Caco-2 (cell line): ENCODE measurements around the gene PKD1. TPM values are rescaled to one million over a fixed set of nuclear protein-coding genes. Genes with fewer than 3 reads are reported as not detected.

Experiments
- BruUV-seq: library from RNA; stranded (reverse); fragments of 400-500 nt; replicated peaks from 2 replicates; lab custom pipeline; 2021; lab: Mats Ljungman, UMichigan
- CTCF ChIA-PET: fragments of 300-600 bp; sonication (Branson Sonifier 250); formaldehyde crosslinking; loops from one replicate; lab custom pipeline; 2022; ENCODE audit warnings: antibody characterized with exemption; lab: Charles Lee
- POLR2A ChIA-PET: fragments of 300-600 bp; sonication (Branson Sonifier 250); formaldehyde crosslinking; loops from one replicate; lab custom pipeline; 2022; ENCODE audit warnings: antibody characterized with exemption; lab: Charles Lee
- DNase-seq, 2 experiments: peaks; one replicate each; pipeline versions ENCODE4 v3.0.0 to v3.0.0-alpha.2; 2020 to 2022
- H3K27me3 ChIP-seq: replicated peaks from 2 replicates; pipeline ENCODE4 v1.6.0; 2011; ENCODE audit warnings: low read length; ENCODE audit not compliant: control insufficient read depth, insufficient read depth
- H3K36me3 ChIP-seq: 2 replicates; pipeline ENCODE4 v1.5.1; 2011; ENCODE audit warnings: low read length; ENCODE audit not compliant: control insufficient read depth, insufficient read depth
- H3K4me1 ChIP-seq: fragments of 250-450 bp; sonication (Bioruptor Pico); 2 replicates; pipeline ENCODE4 v1.5.1; 2020; ENCODE audit warnings: mild to moderate bottlenecking
- H3K4me3 ChIP-seq: 2 replicates; pipeline ENCODE4 v1.5.1; 2011; ENCODE audit warnings: low read depth, mild to moderate bottlenecking, control low read depth, low read length
- H3K9me3 ChIP-seq: fragments of 250-450 bp; sonication (Bioruptor Pico); 2 replicates; pipeline ENCODE4 v1.5.1; 2020; ENCODE audit warnings: mild to moderate bottlenecking, moderate library complexity
- H3K27ac Mint-ChIP-seq: one replicate; pipeline ENCODE4 v1.8.0; 2022; ENCODE audit warnings: mixed read lengths; ENCODE audit not compliant: unreplicated experiment
- H3K27me3 Mint-ChIP-seq: one replicate; pipeline ENCODE4 v1.8.0; 2022; ENCODE audit warnings: mixed read lengths; ENCODE audit not compliant: insufficient read depth, unreplicated experiment
- H3K36me3 Mint-ChIP-seq: one replicate; pipeline ENCODE4 v1.8.0; 2022; ENCODE audit warnings: mild to moderate bottlenecking, mixed read lengths; ENCODE audit not compliant: insufficient read depth, unreplicated experiment
- H3K4me1 Mint-ChIP-seq: one replicate; pipeline ENCODE4 v1.8.0; 2022; ENCODE audit warnings: low read depth, mixed read lengths; ENCODE audit not compliant: unreplicated experiment
- H3K4me3 Mint-ChIP-seq: one replicate; pipeline ENCODE4 v1.8.0; 2022; ENCODE audit warnings: mild to moderate bottlenecking, moderate library complexity, mixed read lengths; ENCODE audit not compliant: unreplicated experiment
- H3K9me3 Mint-ChIP-seq: one replicate; pipeline ENCODE4 v1.8.0; 2022; ENCODE audit warnings: mixed read lengths; ENCODE audit not compliant: unreplicated experiment
- intact Hi-C: fragments of 100-400 bp; cut with micrococcal nuclease; formaldehyde crosslinking; loops from one replicate; pipeline ENCODE4 v1.10.0; 2022; ENCODE audit not compliant: unreplicated experiment
- total RNA-seq: library from RNA; stranded (reverse); gene quantifications from 2 replicates; pipeline ENCODE4 v1.2.3, GENCODE V29; 2022
- TF ChIP-seq, protein P1 (sequence below), 2 experiments: fragments of 200-600 bp in 1 of 2; IDR thresholded peaks; 1 replicate in 1 of 2; 2 replicates in 1 of 2; pipeline versions ENCODE4 v1.5.1 to v1.8.0; 2011 to 2022; ENCODE audit warnings: antibody characterized with exemption in 1 of 2, control low read depth in 1 of 2, inconsistent platforms in 1 of 2, low read depth in 1 of 2, low read length in 1 of 2, mild to moderate bottlenecking in 1 of 2, moderate library complexity in 1 of 2; ENCODE audit not compliant: insufficient read depth in 1 of 2, severe bottlenecking in 1 of 2, unreplicated experiment in 1 of 2

The PKD1 gene
- total RNA-seq, 1 experiment from 2014 or later: 70.5 TPM

DNA sequence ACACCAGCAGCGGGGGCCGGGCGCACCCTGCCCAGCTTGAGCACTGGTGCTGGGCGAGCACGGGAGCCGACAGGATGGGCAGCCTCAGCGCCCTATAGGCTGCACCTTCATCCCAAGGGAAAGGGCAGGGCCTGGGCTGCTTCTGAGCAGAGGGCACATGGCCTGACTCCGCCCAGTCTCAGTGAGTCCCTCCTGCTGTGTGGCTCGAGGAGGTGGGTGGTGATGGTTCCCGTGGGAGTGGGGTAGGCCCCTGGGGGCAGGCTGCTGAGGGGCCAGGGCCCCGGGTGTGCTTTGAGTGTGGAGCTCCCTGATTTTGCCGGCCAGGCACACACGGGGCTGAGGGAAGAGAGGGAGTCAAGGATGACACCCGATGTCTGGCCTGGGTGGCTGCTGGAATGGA is 50.0 kb downstream of the PKD1 start:
- DNase-seq: no peak
- no peaks in the 10 kb centered on the region for H3K27me3 ChIP-seq
- POLR2A ChIA-PET: no interaction called here
- peaks cover 6% of the 10 kb centered on the region for H3K4me1 ChIP-seq
- peaks cover 59% of the 10 kb centered on the region for H3K36me3 Mint-ChIP-seq
- H3K4me3 Mint-ChIP-seq: no peak overlapping the region
- H3K4me3 ChIP-seq: no peak overlapping the region
- H3K9me3 ChIP-seq: no peaks in the 10 kb centered on the region
- intact Hi-C loops: no loop called here
- H3K36me3 ChIP-seq: no peaks in the 10 kb centered on the region; the same call in 1 of the 2 replicates
- H3K27me3 Mint-ChIP-seq: no peaks in the 10 kb centered on the region
- no peak overlapping the region for H3K27ac Mint-ChIP-seq
- no peaks in the 10 kb centered on the region for H3K9me3 Mint-ChIP-seq
- H3K4me1 Mint-ChIP-seq: no peaks in the 10 kb centered on the region
- CTCF ChIA-PET: interaction anchor here (1.4 kb wide), 1 partner anchor 55 kb away, joined by 3 read pairs; no protein-coding TSS in a partner anchor
- no TSS peak for BruUV-seq
- TF ChIP-seq, protein P1, sequence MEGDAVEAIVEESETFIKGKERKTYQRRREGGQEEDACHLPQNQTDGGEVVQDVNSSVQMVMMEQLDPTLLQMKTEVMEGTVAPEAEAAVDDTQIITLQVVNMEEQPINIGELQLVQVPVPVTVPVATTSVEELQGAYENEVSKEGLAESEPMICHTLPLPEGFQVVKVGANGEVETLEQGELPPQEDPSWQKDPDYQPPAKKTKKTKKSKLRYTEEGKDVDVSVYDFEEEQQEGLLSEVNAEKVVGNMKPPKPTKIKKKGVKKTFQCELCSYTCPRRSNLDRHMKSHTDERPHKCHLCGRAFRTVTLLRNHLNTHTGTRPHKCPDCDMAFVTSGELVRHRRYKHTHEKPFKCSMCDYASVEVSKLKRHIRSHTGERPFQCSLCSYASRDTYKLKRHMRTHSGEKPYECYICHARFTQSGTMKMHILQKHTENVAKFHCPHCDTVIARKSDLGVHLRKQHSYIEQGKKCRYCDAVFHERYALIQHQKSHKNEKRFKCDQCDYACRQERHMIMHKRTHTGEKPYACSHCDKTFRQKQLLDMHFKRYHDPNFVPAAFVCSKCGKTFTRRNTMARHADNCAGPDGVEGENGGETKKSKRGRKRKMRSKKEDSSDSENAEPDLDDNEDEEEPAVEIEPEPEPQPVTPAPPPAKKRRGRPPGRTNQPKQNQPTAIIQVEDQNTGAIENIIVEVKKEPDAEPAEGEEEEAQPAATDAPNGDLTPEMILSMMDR (IDR thresholded peaks at IDR 0.05; ENCODE audit: insufficient read depth in 1 of 2, low read depth in 1 of 2, low read length in 1 of 2, severe bottlenecking in 1 of 2, unreplicated experiment in 1 of 2): no peak

DNA sequence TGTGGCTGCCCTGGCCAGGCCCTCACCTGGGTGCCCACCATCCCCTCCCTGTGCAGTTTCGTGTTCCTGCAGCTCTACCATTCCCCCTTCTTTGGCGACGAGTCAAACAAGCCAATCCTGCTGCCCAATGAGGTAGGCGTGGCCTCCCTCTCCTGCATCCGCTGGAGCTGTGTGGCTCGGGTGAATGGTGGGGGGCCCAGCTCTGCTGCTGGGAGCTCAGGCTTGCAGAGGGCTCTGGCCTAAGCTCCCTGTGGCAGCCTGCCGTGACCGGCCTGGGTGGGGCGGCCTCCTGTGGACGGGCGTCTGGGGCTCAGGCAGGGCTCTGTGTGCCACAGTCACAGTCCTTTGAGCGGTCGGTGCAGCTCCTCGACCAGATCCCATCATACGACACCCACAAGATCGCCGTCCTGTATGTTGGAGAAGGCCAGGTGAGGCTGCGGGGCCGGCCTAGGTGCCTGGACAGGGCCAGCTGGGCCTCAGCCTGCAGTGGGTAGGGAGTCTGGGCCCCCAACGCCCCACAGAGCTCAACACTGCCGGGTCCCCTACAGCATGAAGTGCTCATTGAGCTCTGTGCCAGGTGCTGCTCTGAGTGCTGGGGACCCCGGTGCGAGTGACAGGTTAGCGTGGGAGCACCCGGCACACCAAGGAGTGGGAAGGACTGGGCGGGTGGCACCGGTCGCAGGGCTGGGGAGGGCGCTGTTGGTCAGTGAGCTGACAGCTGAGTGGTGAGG is 50.6 kb downstream of the PKD1 start:
- no peak overlapping the region for H3K4me3 Mint-ChIP-seq
- H3K4me1 Mint-ChIP-seq: no peaks in the 10 kb centered on the region
- no peaks in the 10 kb centered on the region for H3K9me3 Mint-ChIP-seq
- no peaks in the 10 kb centered on the region for H3K36me3 ChIP-seq
- DNase-seq: no peak
- no peaks in the 10 kb centered on the region for H3K9me3 ChIP-seq
- H3K27me3 Mint-ChIP-seq: no peaks in the 10 kb centered on the region
- TF ChIP-seq, protein P1 (IDR thresholded peaks at IDR 0.05; ENCODE audit: insufficient read depth in 1 of 2, low read depth in 1 of 2, low read length in 1 of 2, severe bottlenecking in 1 of 2, unreplicated experiment in 1 of 2): no peak
- H3K27me3 ChIP-seq: no peaks in the 10 kb centered on the region
- intact Hi-C loops: no loop called here
- CTCF ChIA-PET: interaction anchor here (1.4 kb wide), 1 partner anchor 56 kb away, joined by 3 read pairs; no protein-coding TSS in a partner anchor
- peaks cover 53% of the 10 kb centered on the region for H3K36me3 Mint-ChIP-seq
- POLR2A ChIA-PET: interaction anchor here (0.7 kb wide), 1 partner anchor 165 kb away, joined by 3 read pairs; no protein-coding TSS in a partner anchor
- no TSS peak for BruUV-seq
- H3K4me1 ChIP-seq: no peaks in the 10 kb centered on the region
- H3K4me3 ChIP-seq: no peak overlapping the region
- H3K27ac Mint-ChIP-seq: no peak overlapping the region

DNA sequence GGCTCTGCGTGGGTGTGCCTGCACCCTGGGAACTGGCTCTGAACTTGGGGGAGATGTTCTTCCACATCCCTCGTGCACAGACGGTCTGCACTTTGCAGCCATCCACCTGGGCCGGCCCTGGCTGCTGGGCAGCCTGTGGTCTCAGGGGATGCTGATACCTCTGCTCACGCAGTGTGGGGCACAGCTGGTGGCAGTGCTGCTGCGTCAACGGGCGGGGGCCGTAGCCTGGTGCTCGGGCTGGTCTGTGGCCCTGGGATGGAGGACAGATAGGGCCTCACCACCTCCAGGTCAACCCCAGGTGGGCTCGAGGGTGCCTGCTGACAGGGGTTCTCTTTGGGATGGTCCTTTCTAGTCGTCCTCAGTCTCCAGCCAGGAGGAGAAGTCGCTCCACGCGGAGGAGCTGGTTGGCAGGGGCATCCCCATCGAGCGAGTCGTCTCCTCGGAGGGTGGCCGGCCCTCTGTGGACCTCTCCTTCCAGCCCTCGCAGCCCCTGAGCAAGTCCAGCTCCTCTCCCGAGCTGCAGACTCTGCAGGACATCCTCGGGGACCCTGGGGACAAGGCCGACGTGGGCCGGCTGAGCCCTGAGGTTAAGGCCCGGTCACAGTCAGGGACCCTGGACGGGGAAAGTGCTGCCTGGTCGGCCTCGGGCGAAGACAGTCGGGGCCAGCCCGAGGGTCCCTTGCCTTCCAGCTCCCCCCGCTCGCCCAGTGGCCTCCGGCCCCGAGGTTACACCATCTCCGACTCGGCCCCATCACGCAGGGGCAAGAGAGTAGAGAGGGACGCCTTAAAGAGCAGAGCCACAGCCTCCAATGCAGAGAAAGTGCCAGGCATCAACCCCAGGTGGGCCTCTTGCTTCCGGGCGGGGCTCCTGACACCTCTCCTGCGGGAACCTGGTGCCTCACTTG is 51.6 kb downstream of the PKD1 start:
- intact Hi-C loops: no loop called here
- BruUV-seq: no TSS peak
- CTCF ChIA-PET: interaction anchor here (1.4 kb wide), 1 partner anchor 56 kb away, joined by 3 read pairs; no protein-coding TSS in a partner anchor

More for the DNA sequence above, 51.6 kb downstream of the PKD1 start:
- Histone ChIP-seq H3K4me1 (no peaks in the 10 kb centered on the region), H3K9me3 (no peaks in the 10 kb centered on the region), H3K4me3 (no peak overlapping the region), H3K36me3 (no peaks in the 10 kb centered on the region), H3K27me3 (no peaks in the 10 kb centered on the region)
- H3K9me3 Mint-ChIP-seq: no peaks in the 10 kb centered on the region
- peaks cover 47% of the 10 kb centered on the region for H3K36me3 Mint-ChIP-seq
- no peak for DNase-seq
- no peak overlapping the region for H3K4me3 Mint-ChIP-seq
- H3K27me3 Mint-ChIP-seq: no peaks in the 10 kb centered on the region
- POLR2A ChIA-PET: interaction anchor here (0.7 kb wide), 1 partner anchor 166 kb away, joined by 3 read pairs; no protein-coding TSS in a partner anchor
- TF ChIP-seq, protein P1 (IDR thresholded peaks at IDR 0.05; ENCODE audit: insufficient read depth in 1 of 2, low read depth in 1 of 2, low read length in 1 of 2, severe bottlenecking in 1 of 2, unreplicated experiment in 1 of 2): no peak
- no peaks in the 10 kb centered on the region for H3K4me1 Mint-ChIP-seq
- no peak overlapping the region for H3K27ac Mint-ChIP-seq
